ENCODE data around the gene LRRIQ4. TPM values are rescaled to one million over a fixed set of nuclear protein-coding genes. Genes with fewer than 3 reads are reported as not detected.

Gene LRRIQ4
- total RNA-seq, 1 experiment from 2014 or later: 0.22 TPM

- H3K9me2 ChIP-seq (replicated peaks; ENCODE audit: insufficient read depth, low read length): no peaks in the 10 kb centered on the region
- no peak overlapping the region for H3K9ac ChIP-seq (ENCODE audit: low read length)
- H3K36me3 ChIP-seq (ENCODE audit: insufficient read depth, low read length): no peaks in the 10 kb centered on the region
- no peak overlapping the region for H3K4me2 ChIP-seq (ENCODE audit: low read depth, low read length, poor library complexity, severe bottlenecking)
- no peaks in the 10 kb centered on the region for H3K79me2 ChIP-seq (ENCODE audit: low read length)
- H3K27ac ChIP-seq (ENCODE audit: low read length): no peak overlapping the region
- no peaks in the 10 kb centered on the region for H3K27me3 ChIP-seq (ENCODE audit: low read length)
- no peak for DNase-seq
- H4K20me1 ChIP-seq (ENCODE audit: insufficient read depth, low read depth, low read length): no peaks in the 10 kb centered on the region
- H3K4me3 ChIP-seq (ENCODE audit: low read length): no peak overlapping the region
- no peaks in the 10 kb centered on the region for H3K9me3 ChIP-seq (ENCODE audit: low read length)
- H2AFZ ChIP-seq (ENCODE audit: low read length): no peak overlapping the region
- H3K4me1 ChIP-seq (ENCODE audit: low read length): peaks cover 22% of the 10 kb centered on the region
These were observed 55.7 kb downstream of the LRRIQ4 start for GRCh38 chr3:169868369-169868768.

DNA sequence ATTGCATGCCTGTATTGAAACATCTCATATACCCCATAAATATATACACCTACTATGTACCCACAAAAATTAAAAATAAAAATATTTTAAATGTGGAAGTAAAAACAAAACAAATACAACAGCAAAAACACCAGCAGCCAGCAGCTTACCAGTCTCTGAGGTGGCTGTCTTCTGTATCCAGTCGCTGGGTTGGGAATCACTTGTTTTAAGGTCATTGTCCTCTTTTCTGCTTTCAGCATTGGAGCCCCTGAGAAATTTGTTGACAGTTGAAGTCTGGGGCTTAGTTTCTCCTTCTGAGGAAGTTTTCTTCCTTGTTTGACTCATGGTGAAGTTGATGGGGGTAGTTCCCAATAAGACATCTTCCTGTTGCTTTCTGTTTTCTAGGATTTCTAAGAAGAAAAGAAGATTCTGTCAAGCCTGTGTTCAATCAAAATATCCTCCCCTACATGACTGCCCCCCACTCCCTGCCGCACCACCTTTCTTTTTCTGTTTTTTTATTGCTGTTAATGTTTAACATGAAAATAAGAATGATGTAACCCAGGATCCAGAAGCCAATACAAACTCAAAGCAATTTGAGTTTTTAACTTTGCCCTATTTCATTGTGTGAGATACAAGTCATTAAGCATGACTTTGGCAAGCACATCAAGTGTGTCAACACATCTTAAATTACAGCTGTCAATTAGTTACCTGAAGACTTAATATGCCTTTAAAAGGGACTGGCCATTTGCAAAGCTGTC lies 57.0 kb downstream of the LRRIQ4 start, which contains the start of gene LRRC31:
TSS of gene LRRC31 (minus strand) at position 452 of the 737 bp plus-strand sequence. CDS start at position 324, 128 bp downstream.
- DNase-seq: no peak
- Histone ChIP-seq H3K9ac (ENCODE audit: low read length) (no peak within 1 kb of the TSS), H3K4me2 (ENCODE audit: low read depth, low read length, poor library complexity, severe bottlenecking) (peak within 1 kb of the TSS; percentile 10), H3K4me1 (ENCODE audit: low read length) (peaks cover 18% of the 10 kb centered on the region), H2AFZ (ENCODE audit: low read length) (no peak within 1 kb of the TSS), H3K4me3 (ENCODE audit: low read length) (no peak within 1 kb of the TSS), H3K79me2 (ENCODE audit: low read length) (no peaks in the 10 kb centered on the region), H3K27ac (ENCODE audit: low read length) (no peak within 1 kb of the TSS), H3K27me3 (ENCODE audit: low read length) (no peaks in the 10 kb centered on the region), H3K9me3 (ENCODE audit: low read length) (no peaks in the 10 kb centered on the region), H3K36me3 (ENCODE audit: insufficient read depth, low read length) (no peaks in the 10 kb centered on the region), H3K9me2 (replicated peaks; ENCODE audit: insufficient read depth, low read length) (no peaks in the 10 kb centered on the region), H4K20me1 (ENCODE audit: insufficient read depth, low read depth, low read length) (no peaks in the 10 kb centered on the region)

DNA sequence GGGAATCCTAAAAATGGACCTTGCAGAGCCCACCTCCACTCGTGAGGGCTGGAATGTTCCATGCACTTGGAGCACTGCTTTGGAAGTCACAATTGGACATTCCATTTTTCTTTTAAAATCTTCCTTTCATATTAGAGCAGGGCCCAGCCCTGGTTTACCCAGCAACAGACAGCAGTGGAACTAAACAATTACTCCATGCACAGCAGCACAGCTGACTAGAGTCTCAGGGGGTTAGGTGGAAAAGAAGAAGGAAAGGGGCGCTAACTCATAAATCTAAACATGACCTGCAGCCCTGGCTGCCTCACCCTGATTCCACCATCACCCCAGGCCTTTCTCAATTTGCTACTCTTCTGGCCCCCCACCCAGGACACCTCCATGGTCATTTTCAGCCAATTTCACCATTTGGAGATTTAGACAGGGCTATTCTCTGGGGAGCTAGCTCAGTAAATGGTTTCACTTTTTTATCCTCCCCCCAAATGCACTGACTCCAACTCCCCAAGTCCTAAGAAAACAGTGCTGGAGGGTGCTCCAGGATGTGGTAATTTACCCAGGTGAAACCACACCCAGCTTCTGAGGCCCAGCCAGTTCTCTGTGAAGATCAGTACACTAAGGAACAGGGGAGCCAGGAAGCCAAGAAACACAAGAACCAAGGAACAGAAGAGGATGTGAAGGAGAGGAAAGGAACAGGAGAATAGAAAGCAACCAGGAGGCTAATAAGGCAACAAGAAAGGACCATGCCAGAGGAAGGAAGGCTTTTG lies 58.6 kb downstream of the LRRIQ4 start:
- no peaks in the 10 kb centered on the region for H3K36me3 ChIP-seq (ENCODE audit: insufficient read depth, low read length)
- H3K9me2 ChIP-seq (replicated peaks; ENCODE audit: insufficient read depth, low read length): no peaks in the 10 kb centered on the region
- peaks cover 18% of the 10 kb centered on the region for H3K4me1 ChIP-seq (ENCODE audit: low read length)
- no peak overlapping the region for H3K4me2 ChIP-seq (ENCODE audit: low read depth, low read length, poor library complexity, severe bottlenecking)
- H3K9ac ChIP-seq (ENCODE audit: low read length): no peak overlapping the region
- no peaks in the 10 kb centered on the region for H3K9me3 ChIP-seq (ENCODE audit: low read length)
- H3K27me3 ChIP-seq (ENCODE audit: low read length): no peaks in the 10 kb centered on the region
- no peaks in the 10 kb centered on the region for H3K79me2 ChIP-seq (ENCODE audit: low read length)
- DNase-seq: no peak
- H4K20me1 ChIP-seq (ENCODE audit: insufficient read depth, low read depth, low read length): no peaks in the 10 kb centered on the region
- H3K27ac ChIP-seq (ENCODE audit: low read length): no peak overlapping the region
- no peak overlapping the region for H3K4me3 ChIP-seq (ENCODE audit: low read length)
- no peak overlapping the region for H2AFZ ChIP-seq (ENCODE audit: low read length)

DNA sequence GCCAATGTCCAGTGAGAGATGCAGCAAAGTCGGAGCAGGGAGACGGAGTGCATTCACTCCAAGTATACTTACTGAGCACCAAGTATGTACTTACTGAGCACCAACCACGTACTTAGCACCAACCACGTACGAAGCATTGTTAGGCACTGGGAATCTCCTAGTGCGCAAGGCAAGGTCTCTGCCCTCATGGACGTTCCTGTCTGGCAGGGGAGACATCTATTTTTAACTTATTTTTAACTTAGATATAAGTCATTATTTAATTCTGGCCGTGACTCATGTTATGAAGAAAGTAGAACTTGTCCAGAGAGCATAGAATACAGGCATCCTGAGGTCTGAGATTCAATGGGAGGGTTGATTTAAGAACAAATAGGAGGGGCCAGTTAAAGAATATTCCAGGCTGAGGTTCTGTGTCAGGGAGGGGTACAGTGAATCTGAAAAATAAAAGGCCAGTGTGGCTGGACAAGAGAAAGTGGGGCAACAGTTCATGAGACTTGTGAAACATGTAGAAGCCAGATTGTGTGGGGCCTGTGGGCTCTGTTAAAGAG lies 66.4 kb downstream of the LRRIQ4 start:
- no peak overlapping the region for H3K4me2 ChIP-seq (ENCODE audit: low read depth, low read length, poor library complexity, severe bottlenecking)
- H3K9me3 ChIP-seq (ENCODE audit: low read length): no peaks in the 10 kb centered on the region
- peaks cover 12% of the 10 kb centered on the region for H3K4me1 ChIP-seq (ENCODE audit: low read length)
- H3K27ac ChIP-seq (ENCODE audit: low read length): no peak overlapping the region
- H3K36me3 ChIP-seq (ENCODE audit: insufficient read depth, low read length): no peaks in the 10 kb centered on the region
- no peaks in the 10 kb centered on the region for H4K20me1 ChIP-seq (ENCODE audit: insufficient read depth, low read depth, low read length)
- H2AFZ ChIP-seq (ENCODE audit: low read length): no peak overlapping the region
- no peaks in the 10 kb centered on the region for H3K79me2 ChIP-seq (ENCODE audit: low read length)
- H3K9ac ChIP-seq (ENCODE audit: low read length): no peak overlapping the region
- no peak for DNase-seq
- H3K4me3 ChIP-seq (ENCODE audit: low read length): no peak overlapping the region
- H3K9me2 ChIP-seq (replicated peaks; ENCODE audit: insufficient read depth, low read length): no peaks in the 10 kb centered on the region
- H3K27me3 ChIP-seq (ENCODE audit: low read length): no peaks in the 10 kb centered on the region

DNA sequence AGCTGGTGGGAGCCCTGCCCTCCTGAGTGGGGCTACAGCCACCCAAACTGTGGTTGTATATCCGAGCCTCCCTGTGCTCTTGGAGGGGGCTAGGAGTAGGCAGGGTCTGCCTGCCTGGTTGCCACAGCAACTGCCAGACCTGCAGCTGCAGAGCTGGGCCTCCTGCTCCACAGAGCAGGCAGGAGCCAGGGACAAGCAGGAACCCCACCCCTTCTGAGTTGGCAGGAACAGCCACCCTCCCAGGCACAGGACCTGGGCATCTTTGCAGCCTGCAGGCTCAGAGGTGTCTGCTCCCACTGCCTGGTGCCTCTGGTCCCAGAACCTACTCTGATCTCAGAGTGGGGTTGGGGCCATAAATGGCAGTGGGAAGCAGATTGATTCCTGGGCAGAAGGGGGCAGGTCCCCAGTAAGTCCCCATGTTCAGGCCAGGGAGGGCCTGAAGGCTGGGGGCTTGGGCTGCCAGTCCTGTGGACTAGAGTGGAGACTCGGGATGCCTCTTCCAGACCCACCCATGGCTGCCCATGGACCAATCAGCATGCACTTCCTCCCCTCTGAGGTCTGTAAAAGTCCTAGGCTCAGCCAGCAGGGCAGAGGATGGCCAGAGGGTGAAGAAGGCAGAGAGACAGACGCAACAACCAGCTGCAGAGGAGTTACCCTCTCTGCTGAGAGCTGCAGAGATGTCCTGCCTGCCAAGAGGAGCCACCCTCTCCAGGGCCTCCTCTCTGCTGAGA lies 67.3 kb downstream of the LRRIQ4 start:
- no peaks in the 10 kb centered on the region for H3K27me3 ChIP-seq (ENCODE audit: low read length)
- peak overlapping the region; percentile 58; the same call in 1 of the 2 replicates for H2AFZ ChIP-seq (ENCODE audit: low read length)
- no peak overlapping the region for H3K4me2 ChIP-seq (ENCODE audit: low read depth, low read length, poor library complexity, severe bottlenecking)
- H3K9me3 ChIP-seq (ENCODE audit: low read length): no peaks in the 10 kb centered on the region
- H4K20me1 ChIP-seq (ENCODE audit: insufficient read depth, low read depth, low read length): no peaks in the 10 kb centered on the region
- no peak overlapping the region for H3K27ac ChIP-seq (ENCODE audit: low read length)
- H3K4me1 ChIP-seq (ENCODE audit: low read length): peaks cover 12% of the 10 kb centered on the region
- no peaks in the 10 kb centered on the region for H3K36me3 ChIP-seq (ENCODE audit: insufficient read depth, low read length)
- no peaks in the 10 kb centered on the region for H3K79me2 ChIP-seq (ENCODE audit: low read length)
- H3K9me2 ChIP-seq (replicated peaks; ENCODE audit: insufficient read depth, low read length): no peaks in the 10 kb centered on the region
- DNase-seq: no peak
- no peak overlapping the region for H3K4me3 ChIP-seq (ENCODE audit: low read length)
- H3K9ac ChIP-seq (ENCODE audit: low read length): no peak overlapping the region

GRCh38 chr3:169880576-169881250 lies 68.0 kb downstream of the LRRIQ4 start:
- Histone ChIP-seq H3K36me3 (ENCODE audit: insufficient read depth, low read length) (no peaks in the 10 kb centered on the region), H4K20me1 (ENCODE audit: insufficient read depth, low read depth, low read length) (no peaks in the 10 kb centered on the region), H3K9me2 (replicated peaks; ENCODE audit: insufficient read depth, low read length) (no peaks in the 10 kb centered on the region), H2AFZ (ENCODE audit: low read length) (peak overlapping the region; percentile 75; the same call in 1 of the 2 replicates), H3K9me3 (ENCODE audit: low read length) (no peaks in the 10 kb centered on the region), H3K4me1 (ENCODE audit: low read length) (peaks cover 14% of the 10 kb centered on the region), H3K27ac (ENCODE audit: low read length) (no peak overlapping the region), H3K4me3 (ENCODE audit: low read length) (no peak overlapping the region), H3K79me2 (ENCODE audit: low read length) (no peaks in the 10 kb centered on the region), H3K27me3 (ENCODE audit: low read length) (no peaks in the 10 kb centered on the region), H3K9ac (ENCODE audit: low read length) (no peak overlapping the region), H3K4me2 (ENCODE audit: low read depth, low read length, poor library complexity, severe bottlenecking) (no peak overlapping the region)
- DNase-seq: no peak

DNA sequence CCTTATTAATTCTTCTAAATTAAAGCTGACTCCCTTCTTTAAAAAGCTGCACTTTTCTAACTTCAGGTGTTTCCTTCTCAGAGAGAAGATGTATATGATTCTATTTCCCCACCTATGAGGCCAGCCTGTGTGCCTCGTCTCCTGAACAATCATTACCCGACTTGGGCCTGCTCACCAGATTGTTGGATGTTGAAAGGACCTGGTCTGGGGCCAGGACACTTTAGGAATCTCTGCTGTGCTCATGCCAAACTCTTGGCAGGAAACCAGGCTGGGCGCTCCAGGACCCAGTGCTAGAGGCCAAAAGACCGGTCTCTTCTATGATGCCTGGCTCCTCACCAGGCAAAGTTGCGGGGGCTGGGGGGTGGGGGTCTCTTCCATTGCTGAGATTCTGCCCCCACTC lies 74.0 kb downstream of the LRRIQ4 start:
- no peak overlapping the region for H3K9ac ChIP-seq (ENCODE audit: low read length)
- no peaks in the 10 kb centered on the region for H3K36me3 ChIP-seq (ENCODE audit: insufficient read depth, low read length)
- H3K4me3 ChIP-seq (ENCODE audit: low read length): no peak overlapping the region
- no peaks in the 10 kb centered on the region for H3K27me3 ChIP-seq (ENCODE audit: low read length)
- H3K4me1 ChIP-seq (ENCODE audit: low read length): peaks cover 16% of the 10 kb centered on the region
- H3K4me2 ChIP-seq (ENCODE audit: low read depth, low read length, poor library complexity, severe bottlenecking): peak overlapping the region; percentile 43
- no peaks in the 10 kb centered on the region for H3K9me2 ChIP-seq (replicated peaks; ENCODE audit: insufficient read depth, low read length)
- H4K20me1 ChIP-seq (ENCODE audit: insufficient read depth, low read depth, low read length): no peaks in the 10 kb centered on the region
- no peak for DNase-seq
- no peak overlapping the region for H3K27ac ChIP-seq (ENCODE audit: low read length)
- no peaks in the 10 kb centered on the region for H3K79me2 ChIP-seq (ENCODE audit: low read length)
- no peaks in the 10 kb centered on the region for H3K9me3 ChIP-seq (ENCODE audit: low read length)
- peak overlapping the region; percentile 59; the same call in 1 of the 2 replicates for H2AFZ ChIP-seq (ENCODE audit: low read length)

Measured in Karpas-422 (cell line).